Measurements from ENCODE around the gene RNF113B. TPM values are rescaled to one million over a fixed set of nuclear protein-coding genes. Genes with fewer than 3 reads are reported as not detected.

Gene RNF113B
- total and polyA plus RNA-seq, 7 donors, result not detected

GRCh38 chr13:98207416-98207815, 30.3 kb upstream of the RNF113B start:
- peaks cover 0 to 51% (median 38%) of the 10 kb centered on the region in 4 donors for H3K4me1 ChIP-seq
- peaks cover 0 to 2% (median 0%) of the 10 kb centered on the region in 4 donors for H3K9me3 ChIP-seq
- H3K36me3 ChIP-seq, result no peaks in the 10 kb centered on the region
- intact Hi-C loops (cut with DNase I), result no loop called here
- H3K27me3 ChIP-seq, result no peaks in the 10 kb centered on the region
- H3K4me3 ChIP-seq, result peak overlapping the region in 2 of 4 donors; percentile 8 to 10
- 65 to 67% methylated on average over 4 of the region's 4 CpGs for WGBS, 2 donors
- DNase-seq, result no peak
- H3K27ac ChIP-seq, result peak overlapping the region; percentile 73 to 93 (median 86)
- no peak for TF ChIP-seq EP300 (IDR thresholded peaks at IDR 0.05)
- TF ChIP-seq POLR2AphosphoS5 (IDR thresholded peaks at IDR 0.05), result no peak
- TF ChIP-seq POLR2A (IDR thresholded peaks at IDR 0.05), result no peak
- TF ChIP-seq CTCF (IDR thresholded peaks at IDR 0.05), result no peak

GRCh38 chr13:98206946-98207345, 29.9 kb upstream of the RNF113B start:
- Histone ChIP-seq H3K27me3 (no peaks in the 10 kb centered on the region), H3K4me3 (peak overlapping the region in 2 of 4 donors; percentile 8 to 10), H3K9me3 (peaks cover 0 to 2% (median 0%) of the 10 kb centered on the region in 4 donors), H3K36me3 (no peaks in the 10 kb centered on the region), H3K4me1 (peaks cover 0 to 56% (median 42%) of the 10 kb centered on the region in 4 donors), H3K27ac (peak overlapping the region; percentile 73 to 93 (median 86))
- intact Hi-C loops (cut with DNase I), result no loop called here
- DNase-seq, result no peak
- TF ChIP-seq CTCF (IDR thresholded peaks at IDR 0.05), result no peak
- TF ChIP-seq EP300 (IDR thresholded peaks at IDR 0.05), result peak in 3 of 4 donors; percentile 47 to 90 (median 77)
- TF ChIP-seq POLR2A (IDR thresholded peaks at IDR 0.05), result no peak
- peak in 3 of 4 donors; percentile 72 to 90 (median 87) for TF ChIP-seq POLR2AphosphoS5 (IDR thresholded peaks at IDR 0.05)
- WGBS, 2 donors, result 15 to 61% methylated on average over 4 of the region's 4 CpGs

GRCh38 chr13:98204546-98204945, 27.5 kb upstream of the RNF113B start:
- Histone ChIP-seq H3K36me3 (no peaks in the 10 kb centered on the region), H3K4me1 (peaks cover 0 to 64% (median 38%) of the 10 kb centered on the region in 4 donors), H3K9me3 (peaks cover 0 to 2% (median 0%) of the 10 kb centered on the region in 4 donors), H3K27me3 (no peaks in the 10 kb centered on the region), H3K27ac (peak overlapping the region in 2 of 4 donors; percentile 88 to 93), H3K4me3 (no peak overlapping the region)
- WGBS, 2 donors, result 92 to 93% methylated on average over 2 of the region's 2 CpGs
- DNase-seq, result no peak
- TF ChIP-seq POLR2A (IDR thresholded peaks at IDR 0.05), result no peak
- no peak for TF ChIP-seq CTCF (IDR thresholded peaks at IDR 0.05)
- no peak for TF ChIP-seq EP300 (IDR thresholded peaks at IDR 0.05)
- no peak for TF ChIP-seq POLR2AphosphoS5 (IDR thresholded peaks at IDR 0.05)
- intact Hi-C loops (cut with DNase I), result no loop called here

- intact Hi-C loops (cut with DNase I), result no loop called here
- DNase-seq, result no peak
- Histone ChIP-seq H3K27ac (peak overlapping the region in 3 of 4 donors; percentile 23 to 93 (median 88)), H3K9me3 (peaks cover 0 to 2% (median 0%) of the 10 kb centered on the region in 4 donors), H3K36me3 (no peaks in the 10 kb centered on the region), H3K27me3 (no peaks in the 10 kb centered on the region), H3K4me1 (peaks cover 0 to 71% (median 41%) of the 10 kb centered on the region in 4 donors), H3K4me3 (no peak overlapping the region)
- WGBS, 2 donors, result 79 to 87% methylated on average over 8 of the region's 8 CpGs
- TF ChIP-seq EP300 (IDR thresholded peaks at IDR 0.05), result no peak
- TF ChIP-seq POLR2AphosphoS5 (IDR thresholded peaks at IDR 0.05), result no peak
- TF ChIP-seq POLR2A (IDR thresholded peaks at IDR 0.05), result no peak
- TF ChIP-seq CTCF (IDR thresholded peaks at IDR 0.05), result no peak
These were observed 26.7 kb upstream of the RNF113B start for GRCh38 chr13:98203646-98204326.

All from sigmoid colon (tissue), 7 donors.